ENCODE data around the gene CMTM4.

GRCh38 chr16:66653581-66654350 lies 42.8 kb downstream of the CMTM4 start:
- no peak for TF ChIP-seq CTCF (conservative IDR thresholded peaks at IDR 0.05)
- TF ChIP-seq ZFX (IDR thresholded peaks at IDR 0.05) = no peak
